Measurements from ENCODE around the gene NUMBL.

- TF ChIP-seq CTCF (IDR thresholded peaks at IDR 0.05; ENCODE audit: insufficient read depth, low read depth, low read length), result no peak
- TF ChIP-seq EZH2 (IDR thresholded peaks at IDR 0.05; ENCODE audit: insufficient read depth, low read length), result no peak
Observed at GRCh38 chr19:40677156-40677555, 13.3 kb downstream of the NUMBL start.

Data from astrocyte (in vitro differentiated cells and primary cell).